GM12891 (cell line): ENCODE results near the gene C3orf49.
A peak's percentile ranks its signal among the peaks of the same experiment; 100 is the strongest.

ENCODE experiments used
- DNase-seq: peaks from one replicate; pipeline ENCODE4 v3.0.0; 2011; ENCODE audit warnings: low spot score; ENCODE audit not compliant: insufficient read length
- FAIRE-seq: peaks from 2 replicates; lab custom pipeline; 2011; peaks lifted over from hg19 to GRCh38; lab: Jason Lieb, UNC
- PAX5 ChIP-seq: IDR thresholded peaks from 2 replicates; pipeline ENCODE4 v1.6.1; 2011; ENCODE audit warnings: low read length, moderate library complexity, mild to moderate bottlenecking; ENCODE audit not compliant: insufficient read depth, severe bottlenecking
- POLR2A ChIP-seq: IDR thresholded peaks from 2 replicates; pipeline ENCODE4 v1.6.1; 2011; ENCODE audit warnings: low read depth, low read length, control low read depth
- POLR2AphosphoS5 ChIP-seq: IDR thresholded peaks from 2 replicates; pipeline ENCODE4 v1.6.1; 2011; ENCODE audit warnings: low read depth, low read length, control low read depth
- POU2F2 ChIP-seq: IDR thresholded peaks from 2 replicates; pipeline ENCODE4 v1.6.1; 2011; ENCODE audit warnings: low read depth, mild to moderate bottlenecking, control low read depth, low read length, moderate library complexity
- SPI1 ChIP-seq: IDR thresholded peaks from 2 replicates; pipeline ENCODE4 v1.6.1; 2011; ENCODE audit warnings: low read depth, low read length, control low read depth
- TAF1 ChIP-seq: IDR thresholded peaks from 2 replicates; pipeline ENCODE4 v1.6.1; 2011; ENCODE audit warnings: low read depth, low read length, control low read depth

Gene C3orf49

GRCh38 chr3:63847718-63848450, 28.8 kb downstream of the C3orf49 start:
- FAIRE-seq (no peak), DNase-seq (no peak)
- TF ChIP-seq POU2F2 (no peak), PAX5 (no peak), POLR2AphosphoS5 (no peak), POLR2A (no peak), SPI1 (no peak), TAF1 (no peak)

- FAIRE-seq (no peak), DNase-seq (no peak)
- TF ChIP-seq TAF1 (no peak), PAX5 (no peak), POLR2AphosphoS5 (no peak)
Measured at GRCh38 chr3:63849175-63849574, 30.1 kb downstream of the C3orf49 start.

- FAIRE-seq = peak; percentile 57
- no peak for TF ChIP-seq POU2F2
- no peak for TF ChIP-seq PAX5
- no peak for TF ChIP-seq POLR2AphosphoS5
- TF ChIP-seq TAF1 = no peak
- no peak for DNase-seq
Measured at GRCh38 chr3:63851287-63851686, 32.2 kb downstream of the C3orf49 start.

GRCh38 chr3:63853106-63853505, 34.0 kb downstream of the C3orf49 start:
- TF ChIP-seq POU2F2 (no peak), SPI1 (no peak), POLR2A (no peak), PAX5 (no peak), TAF1 (no peak), POLR2AphosphoS5 (no peak)
- DNase-seq (no peak), FAIRE-seq (no peak)

- DNase-seq = no peak
- FAIRE-seq = peak; percentile 5
Measured at GRCh38 chr3:63855333-63855940, 36.3 kb downstream of the C3orf49 start.

GRCh38 chr3:63857311-63857710, 38.2 kb downstream of the C3orf49 start:
- DNase-seq (no peak), FAIRE-seq (no peak)
- TF ChIP-seq POU2F2 = no peak
- no peak for TF ChIP-seq PAX5
- TF ChIP-seq POLR2A = no peak
- TF ChIP-seq SPI1 = no peak
- TF ChIP-seq TAF1 = no peak
- TF ChIP-seq POLR2AphosphoS5 = no peak

More at GRCh38 chr3:63855333-63855940, 36.3 kb downstream of the C3orf49 start:
- TF ChIP-seq TAF1 (no peak), SPI1 (no peak), PAX5 (no peak), POLR2AphosphoS5 (no peak), POU2F2 (no peak), POLR2A (no peak)

GRCh38 chr3:63860776-63861175, 41.7 kb downstream of the C3orf49 start:
- no peak for TF ChIP-seq POU2F2
- TF ChIP-seq SPI1 = no peak
- TF ChIP-seq POLR2AphosphoS5 = no peak
- TF ChIP-seq PAX5 = no peak
- no peak for TF ChIP-seq TAF1
- no peak for DNase-seq
- no peak for FAIRE-seq

- TF ChIP-seq PAX5 (no peak), TAF1 (no peak), POLR2A (no peak), SPI1 (no peak), POLR2AphosphoS5 (no peak), POU2F2 (no peak)
- DNase-seq = no peak
- FAIRE-seq = no peak
Measured at GRCh38 chr3:63861306-63861705, 42.2 kb downstream of the C3orf49 start.

- peak; percentile 6 for DNase-seq
Measured at GRCh38 chr3:63862804-63863149, 43.7 kb downstream of the C3orf49 start.

More at GRCh38 chr3:63862804-63863149, 43.7 kb downstream of the C3orf49 start:
- FAIRE-seq = no peak
- TF ChIP-seq POLR2AphosphoS5 (no peak), SPI1 (no peak), POU2F2 (no peak), TAF1 (no peak), POLR2A (no peak), PAX5 (no peak)
